Parathyroid adenoma (tissue), 2 donors: ENCODE results near the gene THSD4.

Experiments
- H2AFZ ChIP-seq: fragments of 300-600 bp; sonication (generic); one replicate; pipeline ENCODE4 v1.7.0; 2017; ENCODE audit warnings: antibody characterized with exemption, mild to moderate bottlenecking
- H3K27ac ChIP-seq: fragments of 300-600 bp; sonication (generic); one replicate; pipeline ENCODE4 v1.7.0; 2017
- H3K27me3 ChIP-seq: fragments of 300-600 bp; sonication (generic); one replicate; pipeline ENCODE4 v1.7.0; 2017; ENCODE audit warnings: low read length; ENCODE audit not compliant: control insufficient read depth, insufficient read depth
- H3K36me3 ChIP-seq: fragments of 300-600 bp; sonication (generic); one replicate; pipeline ENCODE4 v1.7.0; 2017; ENCODE audit warnings: low read length; ENCODE audit not compliant: control insufficient read depth, insufficient read depth
- H3K4me1 ChIP-seq: fragments of 300-600 bp; sonication (generic); one replicate; pipeline ENCODE4 v1.7.0; 2017; ENCODE audit warnings: control low read depth
- H3K4me2 ChIP-seq: fragments of 300-600 bp; sonication (generic); one replicate; pipeline ENCODE4 v1.7.0; 2017; ENCODE audit warnings: low read length
- H3K4me3 ChIP-seq: fragments of 300-600 bp; sonication (generic); one replicate; pipeline ENCODE4 v1.7.0; 2017; ENCODE audit warnings: low read depth, low read length
- H3K79me2 ChIP-seq: fragments of 300-600 bp; sonication (generic); one replicate; pipeline ENCODE4 v1.7.0; 2017; ENCODE audit warnings: control low read depth
- H3K9ac ChIP-seq: fragments of 300-600 bp; sonication (generic); one replicate; pipeline ENCODE4 v1.7.0; 2017; ENCODE audit warnings: mild to moderate bottlenecking
- H3K9me3 ChIP-seq: fragments of 300-600 bp; sonication (generic); one replicate; pipeline ENCODE4 v1.7.0; 2017; ENCODE audit warnings: low read length; ENCODE audit not compliant: control insufficient read depth
- TF ChIP-seq, protein P1 (sequence below): fragments of 300-600 bp; sonication (generic); IDR thresholded peaks from one replicate; pipeline ENCODE4 v1.7.0; 2017; ENCODE audit warnings: antibody characterized with exemption, mild to moderate bottlenecking
- donor health status: primary hyperparathyroidism.

The THSD4 gene

DNA sequence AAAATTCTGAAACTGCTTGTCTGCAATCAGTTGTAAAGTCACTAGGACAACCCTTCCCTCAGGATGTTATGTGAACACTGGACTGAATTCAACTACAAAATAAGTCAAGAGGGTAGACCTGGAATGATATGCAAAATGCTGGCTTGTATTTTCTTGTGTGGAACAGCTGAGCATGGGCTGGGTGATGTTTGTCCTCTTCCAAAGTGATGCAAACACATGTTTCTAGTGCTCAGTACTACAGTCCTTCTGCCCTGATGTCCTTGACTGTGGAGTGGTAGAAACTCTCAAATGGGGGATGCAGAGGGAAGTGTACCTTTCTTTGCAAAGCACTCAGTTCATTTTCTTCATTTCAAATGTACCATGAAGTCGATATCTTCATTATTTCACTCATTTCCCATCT, 258.6 kb downstream of the THSD4 start:
- Histone ChIP-seq H3K4me2 (no peak overlapping the region), H3K27me3 (no peaks in the 10 kb centered on the region), H3K4me3 (no peak overlapping the region), H3K9ac (no peak overlapping the region), H3K36me3 (no peaks in the 10 kb centered on the region), H3K9me3 (no peaks in the 10 kb centered on the region), H3K79me2 (no peaks in the 10 kb centered on the region), H3K4me1 (no peaks in the 10 kb centered on the region), H3K27ac (no peak overlapping the region), H2AFZ (no peak overlapping the region)
- TF ChIP-seq, protein P1, sequence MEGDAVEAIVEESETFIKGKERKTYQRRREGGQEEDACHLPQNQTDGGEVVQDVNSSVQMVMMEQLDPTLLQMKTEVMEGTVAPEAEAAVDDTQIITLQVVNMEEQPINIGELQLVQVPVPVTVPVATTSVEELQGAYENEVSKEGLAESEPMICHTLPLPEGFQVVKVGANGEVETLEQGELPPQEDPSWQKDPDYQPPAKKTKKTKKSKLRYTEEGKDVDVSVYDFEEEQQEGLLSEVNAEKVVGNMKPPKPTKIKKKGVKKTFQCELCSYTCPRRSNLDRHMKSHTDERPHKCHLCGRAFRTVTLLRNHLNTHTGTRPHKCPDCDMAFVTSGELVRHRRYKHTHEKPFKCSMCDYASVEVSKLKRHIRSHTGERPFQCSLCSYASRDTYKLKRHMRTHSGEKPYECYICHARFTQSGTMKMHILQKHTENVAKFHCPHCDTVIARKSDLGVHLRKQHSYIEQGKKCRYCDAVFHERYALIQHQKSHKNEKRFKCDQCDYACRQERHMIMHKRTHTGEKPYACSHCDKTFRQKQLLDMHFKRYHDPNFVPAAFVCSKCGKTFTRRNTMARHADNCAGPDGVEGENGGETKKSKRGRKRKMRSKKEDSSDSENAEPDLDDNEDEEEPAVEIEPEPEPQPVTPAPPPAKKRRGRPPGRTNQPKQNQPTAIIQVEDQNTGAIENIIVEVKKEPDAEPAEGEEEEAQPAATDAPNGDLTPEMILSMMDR: no peak

DNA sequence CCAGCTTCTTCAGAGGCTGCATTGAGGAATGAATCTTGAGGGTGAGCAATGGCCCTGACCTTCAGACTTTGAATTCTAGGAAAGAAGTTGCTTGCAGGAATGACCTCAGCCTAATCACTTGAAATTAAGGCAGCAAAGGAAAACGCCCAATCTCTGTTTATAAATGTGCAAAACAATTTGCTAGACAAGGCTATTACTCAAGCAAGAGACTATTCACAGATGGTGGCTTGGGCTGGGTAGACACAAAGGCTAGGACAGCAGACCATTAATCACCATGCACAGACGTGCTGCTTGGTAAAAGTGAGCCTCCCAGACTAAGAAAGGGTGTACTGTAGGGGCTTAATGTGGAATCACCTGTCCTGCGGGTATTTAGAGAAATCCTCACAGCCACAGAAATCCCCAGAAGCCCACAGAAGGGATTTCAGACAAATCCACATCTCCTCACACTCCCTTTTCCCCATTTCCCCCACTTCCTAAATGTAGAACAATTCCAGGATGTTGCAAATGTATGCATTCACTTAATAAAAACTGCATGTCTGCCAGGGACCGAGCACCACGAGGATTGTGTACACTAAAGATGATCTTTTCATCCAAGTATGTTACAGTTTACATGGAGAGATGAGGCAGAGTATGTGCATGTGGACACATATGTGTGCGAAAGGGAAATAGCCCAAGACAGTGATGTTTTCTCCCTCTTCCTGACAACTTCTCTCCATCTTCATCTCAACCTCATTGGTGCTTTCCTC, 259.5 kb downstream of the THSD4 start:
- Histone ChIP-seq H2AFZ (no peak overlapping the region), H3K9ac (no peak overlapping the region), H3K27me3 (no peaks in the 10 kb centered on the region), H3K4me2 (no peak overlapping the region), H3K36me3 (no peaks in the 10 kb centered on the region), H3K4me3 (no peak overlapping the region), H3K27ac (no peak overlapping the region), H3K9me3 (no peaks in the 10 kb centered on the region), H3K4me1 (no peaks in the 10 kb centered on the region), H3K79me2 (no peaks in the 10 kb centered on the region)
- TF ChIP-seq, protein P1: no peak

DNA sequence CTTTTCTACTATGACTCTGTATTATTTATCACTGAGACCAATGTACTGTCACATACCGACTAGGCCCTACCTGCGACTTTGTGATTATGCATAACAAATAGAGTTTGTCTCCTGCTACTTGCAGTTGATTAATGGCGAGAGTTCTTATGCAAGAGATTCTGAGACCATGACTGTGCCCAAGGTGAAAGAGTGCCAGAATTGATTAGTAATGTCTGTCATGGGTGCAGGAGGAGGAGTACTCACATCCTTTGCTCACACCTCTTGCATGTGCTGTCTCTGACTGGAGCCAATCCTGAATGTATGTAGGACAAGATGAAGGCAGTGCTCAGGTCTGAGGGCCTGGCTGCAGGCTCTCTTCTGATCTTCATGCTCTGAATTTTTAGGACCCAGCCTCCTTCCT, 260.7 kb downstream of the THSD4 start:
- Histone ChIP-seq H3K27me3 (no peaks in the 10 kb centered on the region), H2AFZ (no peak overlapping the region), H3K9me3 (no peaks in the 10 kb centered on the region), H3K4me1 (no peaks in the 10 kb centered on the region), H3K79me2 (no peaks in the 10 kb centered on the region), H3K9ac (no peak overlapping the region), H3K27ac (no peak overlapping the region), H3K36me3 (no peaks in the 10 kb centered on the region), H3K4me2 (no peak overlapping the region), H3K4me3 (no peak overlapping the region)
- TF ChIP-seq, protein P1: no peak

DNA sequence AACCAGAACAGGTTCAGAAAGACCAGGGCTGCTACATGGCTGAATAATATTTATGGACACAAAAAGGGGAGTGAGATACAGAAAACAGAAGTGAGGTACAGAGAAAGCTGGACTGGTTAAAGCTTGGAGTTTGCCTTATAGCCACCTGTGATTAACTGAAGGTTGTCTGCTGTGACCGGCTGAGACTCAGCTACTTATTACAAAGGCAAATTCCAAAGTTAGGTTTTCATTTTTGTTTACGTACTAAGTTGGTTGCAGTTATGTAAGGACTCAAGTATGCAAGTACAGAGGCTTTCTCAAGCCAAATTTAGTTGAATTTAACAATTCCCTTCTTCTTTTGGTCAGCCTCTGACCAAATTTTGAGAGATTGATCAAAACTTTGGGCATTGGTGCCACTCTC, 264.6 kb downstream of the THSD4 start:
- no peaks in the 10 kb centered on the region for H3K36me3 ChIP-seq
- H3K27me3 ChIP-seq: no peaks in the 10 kb centered on the region
- no peaks in the 10 kb centered on the region for H3K9me3 ChIP-seq
- H3K4me3 ChIP-seq: no peak overlapping the region
- no peaks in the 10 kb centered on the region for H3K79me2 ChIP-seq
- H3K4me1 ChIP-seq: no peaks in the 10 kb centered on the region
- no peak overlapping the region for H3K27ac ChIP-seq
- TF ChIP-seq, protein P1: no peak
- H3K9ac ChIP-seq: no peak overlapping the region
- H3K4me2 ChIP-seq: no peak overlapping the region
- no peak overlapping the region for H2AFZ ChIP-seq

DNA sequence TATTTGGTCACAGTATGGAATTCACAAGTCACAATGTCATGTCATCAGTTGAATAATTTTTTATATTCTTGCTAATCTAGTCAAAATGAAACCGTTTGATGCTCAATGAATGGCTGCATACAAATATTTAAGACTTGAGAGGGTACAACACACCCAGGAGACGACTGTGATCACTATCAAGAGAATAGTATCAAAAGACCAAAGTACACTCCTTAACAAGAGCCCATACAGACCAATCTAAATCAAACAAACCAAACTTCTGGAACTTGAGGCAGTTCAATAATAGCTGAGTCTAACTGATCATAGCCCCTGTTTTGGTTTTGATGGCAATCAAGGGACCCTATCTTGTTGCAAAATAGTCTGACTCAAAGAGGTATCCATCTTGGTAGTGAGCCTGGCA, 265.1 kb downstream of the THSD4 start:
- no peak overlapping the region for H3K4me3 ChIP-seq
- no peaks in the 10 kb centered on the region for H3K79me2 ChIP-seq
- H3K9ac ChIP-seq: no peak overlapping the region
- no peak overlapping the region for H3K4me2 ChIP-seq
- no peak overlapping the region for H2AFZ ChIP-seq
- H3K9me3 ChIP-seq: no peaks in the 10 kb centered on the region
- TF ChIP-seq, protein P1: no peak
- no peaks in the 10 kb centered on the region for H3K4me1 ChIP-seq
- H3K27ac ChIP-seq: no peak overlapping the region
- no peaks in the 10 kb centered on the region for H3K36me3 ChIP-seq
- no peaks in the 10 kb centered on the region for H3K27me3 ChIP-seq
